Measurements from ENCODE around the gene ADORA1. TPM values are rescaled to one million over a fixed set of nuclear protein-coding genes. Genes with fewer than 3 reads are reported as not detected.

Gene ADORA1
- total and polyA plus RNA-seq, 5 experiments from 2014 or later, result not detected

DNA sequence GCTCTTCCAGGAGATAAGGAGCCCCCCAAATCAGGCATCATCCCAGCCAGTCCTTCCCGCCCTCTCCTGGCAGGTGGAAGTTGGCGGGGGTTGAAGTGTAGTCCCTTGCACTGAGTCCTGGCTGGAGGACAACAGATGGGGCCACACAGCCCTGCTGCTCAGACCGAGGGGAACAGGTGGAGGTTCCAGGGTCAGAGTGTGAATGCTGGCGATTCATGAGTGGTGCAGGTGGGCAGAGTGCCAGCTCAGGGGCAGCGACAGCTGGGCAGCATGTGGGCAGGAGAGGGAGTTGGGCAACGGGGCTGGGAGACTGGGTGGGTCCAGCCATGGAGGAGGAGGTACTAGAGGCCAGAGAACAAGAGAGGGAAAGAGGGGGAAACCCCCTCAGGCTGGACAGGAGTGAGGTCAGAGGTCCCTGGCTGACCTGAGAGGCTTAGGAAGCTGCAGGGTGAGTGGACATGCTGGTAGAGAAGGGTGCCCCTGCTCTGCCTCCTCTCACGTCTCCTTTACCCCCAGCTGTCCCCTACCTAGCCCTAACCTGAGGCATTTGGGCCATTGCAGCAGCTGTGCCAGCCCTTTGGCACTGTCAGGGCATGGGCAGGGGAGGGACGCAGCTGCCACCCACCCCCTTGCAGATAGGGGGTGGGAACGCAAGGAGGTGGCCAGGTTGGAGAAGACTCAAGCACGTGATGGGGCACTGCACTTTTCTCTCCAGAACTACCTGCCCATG lies 11.3 kb upstream of the ADORA1 start:
- no peak overlapping the region for H3K27ac Mint-ChIP-seq
- no peak overlapping the region for H3K4me3 Mint-ChIP-seq
- H3K27me3 Mint-ChIP-seq, result peaks cover 27 to 47% (median 36%) of the 10 kb centered on the region in 5 donors
- POLR2A ChIA-PET, result no interaction called here
- ATAC-seq (no peak), DNase-seq (no peak)
- H3K4me1 Mint-ChIP-seq, result peaks cover 0 to 5% (median 0%) of the 10 kb centered on the region in 4 donors
- H3K36me3 Mint-ChIP-seq, result no peaks in the 10 kb centered on the region
- no peaks in the 10 kb centered on the region for H3K9me3 Mint-ChIP-seq

GRCh38 chr1:203117611-203118575 lies 9.6 kb upstream of the ADORA1 start:
- DNase-seq, result peak in 2 of 10 donors; percentile 6 to 16
- H3K9me3 Mint-ChIP-seq, result no peaks in the 10 kb centered on the region
- ATAC-seq, result peak in 1 of 2 donors; percentile 44
- no peak overlapping the region for H3K4me3 Mint-ChIP-seq
- H3K36me3 Mint-ChIP-seq, result no peaks in the 10 kb centered on the region
- H3K27me3 Mint-ChIP-seq, result peaks cover 34 to 61% (median 47%) of the 10 kb centered on the region in 5 donors
- peaks cover 3 to 11% (median 7%) of the 10 kb centered on the region in 4 donors for H3K4me1 Mint-ChIP-seq
- H3K27ac Mint-ChIP-seq, result no peak overlapping the region
- POLR2A ChIA-PET, result no interaction called here

GRCh38 chr1:203120325-203121153 lies 7.0 kb upstream of the ADORA1 start:
- Mint-ChIP-seq H3K27ac (peak overlapping the region in 1 of 10 donors; percentile 15), H3K36me3 (no peaks in the 10 kb centered on the region), H3K4me3 (no peak overlapping the region), H3K4me1 (peaks cover 3 to 11% (median 7%) of the 10 kb centered on the region in 4 donors), H3K27me3 (peaks cover 44 to 82% (median 61%) of the 10 kb centered on the region in 5 donors), H3K9me3 (no peaks in the 10 kb centered on the region)
- POLR2A ChIA-PET, result no interaction called here
- ATAC-seq (no peak), DNase-seq (peak in 1 of 10 donors; percentile 11)

DNA sequence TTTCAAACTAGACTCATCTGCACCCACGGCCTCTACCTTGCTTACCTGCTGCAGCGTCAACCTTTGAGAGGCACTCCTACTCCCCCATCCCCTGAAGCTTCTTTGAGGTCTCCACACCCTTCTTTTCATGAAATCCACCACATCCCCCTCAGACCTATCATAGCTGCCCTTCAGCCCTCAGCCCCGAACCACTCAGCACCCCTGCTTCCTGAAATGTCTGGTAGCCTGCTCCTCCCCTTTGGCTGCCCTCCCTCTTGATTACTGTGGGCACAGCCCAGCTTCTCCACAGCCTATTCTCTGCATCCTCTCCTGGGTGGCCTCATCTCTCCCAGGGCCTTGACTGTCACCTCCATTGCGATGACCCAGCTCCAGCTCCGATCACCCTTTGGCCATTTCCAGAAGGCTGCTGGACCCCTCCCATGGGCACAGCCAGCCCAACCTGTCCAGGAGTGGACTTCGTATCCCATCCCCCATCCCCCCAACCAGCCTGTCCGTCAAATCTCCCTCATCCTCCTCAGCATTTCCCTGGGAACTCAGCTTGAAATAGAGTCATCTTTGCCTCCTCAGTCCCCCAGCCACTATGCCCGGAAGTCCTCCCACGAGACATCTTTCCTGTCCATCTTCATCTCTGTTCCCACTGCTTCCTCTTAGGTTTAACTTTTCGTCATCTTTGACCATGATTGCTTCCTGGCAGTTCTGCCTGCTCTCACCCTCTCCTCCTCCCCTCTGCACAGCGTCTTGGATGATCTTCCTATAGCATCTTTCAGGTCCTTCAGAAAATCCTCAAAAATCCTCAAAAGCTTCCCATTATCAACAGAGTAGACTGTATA lies 6.1 kb upstream of the ADORA1 start:
- DNase-seq, result peak in 1 of 10 donors; percentile 13
- H3K27ac Mint-ChIP-seq, result no peak overlapping the region
- POLR2A ChIA-PET, result no interaction called here
- no peak for ATAC-seq
- H3K4me1 Mint-ChIP-seq, result peaks cover 4 to 14% (median 8%) of the 10 kb centered on the region in 4 donors
- no peak overlapping the region for H3K4me3 Mint-ChIP-seq
- peaks cover 44 to 86% (median 64%) of the 10 kb centered on the region in 5 donors for H3K27me3 Mint-ChIP-seq
- no peaks in the 10 kb centered on the region for H3K36me3 Mint-ChIP-seq
- H3K9me3 Mint-ChIP-seq, result no peaks in the 10 kb centered on the region

DNA sequence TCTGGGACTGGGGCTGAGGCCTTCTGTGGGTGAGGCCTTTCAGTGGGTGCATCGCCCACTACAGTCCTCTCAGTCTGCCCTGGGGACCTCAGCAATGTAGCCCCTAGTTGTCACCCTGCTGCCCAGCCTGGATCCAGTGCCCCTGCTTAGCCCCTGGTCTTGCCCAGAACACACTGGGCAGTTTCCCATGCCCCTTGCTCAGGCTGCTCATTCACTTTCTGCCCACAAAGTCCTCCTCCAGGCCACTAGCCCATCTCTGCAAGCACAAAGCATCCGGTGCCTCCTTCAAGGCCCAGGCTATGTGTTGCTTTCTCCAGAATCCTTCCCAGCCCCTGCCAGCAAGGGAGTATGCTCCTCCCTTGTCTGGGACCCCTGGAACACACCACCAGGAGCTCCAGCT lies 5.4 kb upstream of the ADORA1 start:
- Mint-ChIP-seq H3K27me3 (peaks cover 48 to 89% (median 65%) of the 10 kb centered on the region in 5 donors), H3K27ac (no peak overlapping the region), H3K36me3 (no peaks in the 10 kb centered on the region), H3K4me3 (no peak overlapping the region), H3K9me3 (no peaks in the 10 kb centered on the region), H3K4me1 (peaks cover 8 to 16% (median 13%) of the 10 kb centered on the region in 4 donors)
- ATAC-seq (no peak), DNase-seq (peak in 1 of 10 donors; percentile 15)
- POLR2A ChIA-PET, result no interaction called here

DNA sequence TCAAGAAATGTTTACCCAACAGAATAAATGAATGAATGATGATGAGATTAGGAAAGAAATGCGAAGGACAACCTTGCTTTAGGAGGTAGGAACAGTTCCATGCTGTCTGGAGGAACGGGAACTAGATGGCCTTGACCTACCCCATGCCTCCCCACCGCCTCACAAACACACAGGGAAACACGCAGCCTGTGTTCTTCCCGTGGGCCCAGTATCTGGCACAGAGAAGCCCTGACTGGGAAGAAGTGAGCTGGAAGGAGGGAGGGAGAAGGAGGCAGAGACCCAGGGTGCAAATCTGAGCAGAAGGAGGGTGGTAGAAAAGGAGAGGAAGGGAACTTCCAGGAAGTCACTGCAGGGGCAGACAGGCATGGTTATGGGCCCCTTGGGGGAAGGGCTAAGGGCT lies 3.5 kb upstream of the ADORA1 start:
- H3K4me1 Mint-ChIP-seq, result peaks cover 14 to 26% (median 18%) of the 10 kb centered on the region in 4 donors
- DNase-seq, result peak in 1 of 10 donors; percentile 5
- POLR2A ChIA-PET, result no interaction called here
- ATAC-seq, result no peak
- no peak overlapping the region for H3K4me3 Mint-ChIP-seq
- H3K27ac Mint-ChIP-seq, result no peak overlapping the region
- H3K27me3 Mint-ChIP-seq, result peaks cover 49 to 92% (median 71%) of the 10 kb centered on the region in 5 donors
- H3K36me3 Mint-ChIP-seq, result no peaks in the 10 kb centered on the region
- H3K9me3 Mint-ChIP-seq, result no peaks in the 10 kb centered on the region

DNA sequence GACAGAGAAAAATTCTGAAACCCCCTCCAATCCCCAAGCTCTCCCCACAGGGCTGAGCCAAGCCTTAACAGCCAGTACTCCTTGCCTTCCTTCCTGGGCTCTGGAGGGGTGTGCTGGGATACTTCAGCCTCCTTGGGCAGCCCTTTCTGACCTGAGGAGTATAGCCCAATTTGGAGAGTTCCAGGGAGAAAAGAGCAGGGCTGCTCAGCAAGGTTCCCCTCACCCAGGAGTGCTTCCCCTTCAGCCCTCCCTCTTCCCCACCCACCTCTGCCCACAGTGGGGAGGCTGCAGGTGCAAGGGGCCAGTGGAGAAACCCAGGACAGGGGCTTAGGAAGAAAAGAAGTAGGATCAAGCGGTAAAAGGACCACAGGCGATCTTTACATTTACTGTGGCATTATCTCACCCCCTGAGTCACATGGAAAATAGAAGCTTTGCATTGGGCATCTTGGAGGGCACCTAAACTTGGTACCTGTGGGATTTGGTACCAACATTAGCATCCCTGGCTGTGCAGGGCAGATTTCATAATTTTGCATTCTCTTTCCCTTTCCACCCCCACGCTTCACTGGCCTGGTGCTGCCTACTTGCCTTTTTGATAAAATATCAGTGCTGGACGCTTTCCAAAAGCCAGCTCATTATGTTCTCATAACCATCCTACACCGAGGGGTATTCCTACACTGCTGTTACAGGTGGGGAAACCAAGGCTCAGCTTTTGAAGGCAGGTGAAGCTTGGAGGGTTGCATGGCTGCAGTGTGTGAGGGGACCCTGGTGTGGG lies 2.8 kb upstream of the ADORA1 start:
- DNase-seq (peak in 1 of 10 donors; percentile 7), ATAC-seq (no peak)
- no peaks in the 10 kb centered on the region for H3K9me3 Mint-ChIP-seq
- POLR2A ChIA-PET, result no interaction called here
- peaks cover 16 to 26% (median 18%) of the 10 kb centered on the region in 4 donors for H3K4me1 Mint-ChIP-seq
- no peak overlapping the region for H3K4me3 Mint-ChIP-seq
- H3K27me3 Mint-ChIP-seq, result peaks cover 52 to 92% (median 73%) of the 10 kb centered on the region in 5 donors
- peak overlapping the region in 1 of 10 donors; percentile 40 for H3K27ac Mint-ChIP-seq
- H3K36me3 Mint-ChIP-seq, result no peaks in the 10 kb centered on the region

DNA sequence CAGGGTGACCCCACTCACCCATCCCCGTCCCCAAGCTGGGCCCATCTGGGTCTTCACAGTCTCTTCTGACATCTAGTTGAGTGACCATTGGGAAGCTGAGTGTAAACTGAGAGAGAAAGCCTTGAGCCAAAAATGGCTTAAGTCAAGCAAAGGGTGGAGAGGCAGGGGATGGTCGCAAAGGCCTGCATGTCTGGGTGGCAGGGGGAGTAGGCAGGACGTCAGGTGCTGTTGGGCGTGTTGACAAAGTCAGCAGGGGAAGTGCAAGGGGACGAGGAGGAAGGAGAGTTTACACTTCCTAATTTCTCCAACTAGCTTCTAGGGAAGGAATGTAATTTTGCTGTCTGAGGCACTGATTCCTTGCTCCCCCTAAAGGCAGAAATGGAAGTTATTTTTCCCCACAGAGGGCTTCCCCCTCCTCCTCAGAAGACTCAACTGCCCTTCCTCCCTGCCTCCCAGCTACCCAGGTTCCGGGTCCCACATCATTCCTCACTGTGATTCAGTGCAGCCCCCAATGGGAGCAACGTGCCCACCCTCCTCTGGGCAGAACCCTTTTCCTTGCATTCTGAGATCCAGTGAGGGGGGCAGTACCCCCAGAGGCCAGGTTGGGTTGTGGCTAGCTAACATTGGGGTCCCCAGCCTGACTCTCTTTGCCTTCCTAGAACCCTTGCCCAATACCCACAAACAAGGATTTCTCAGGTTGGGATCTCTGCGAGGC lies 1.2 kb upstream of the ADORA1 start:
- Mint-ChIP-seq H3K36me3 (no peaks in the 10 kb centered on the region), H3K4me1 (peaks cover 16 to 26% (median 17%) of the 10 kb centered on the region in 4 donors), H3K27ac (peak overlapping the region in 1 of 10 donors; percentile 9), H3K27me3 (peaks cover 40 to 85% (median 70%) of the 10 kb centered on the region in 5 donors), H3K9me3 (no peaks in the 10 kb centered on the region), H3K4me3 (peak overlapping the region in 3 of 10 donors; percentile 43 to 67 (median 62))
- ATAC-seq (no peak), DNase-seq (peak in 1 of 10 donors; percentile 11)
- POLR2A ChIA-PET, result no interaction called here

- Mint-ChIP-seq H3K4me1 (peaks cover 13 to 20% (median 13%) of the 10 kb centered on the region in 4 donors), H3K4me3 (peak overlapping the region in 8 of 10 donors; percentile 33 to 71 (median 63))
Measured at GRCh38 chr1:203126866-203127665, 460 bp upstream of the ADORA1 start.

DNA sequence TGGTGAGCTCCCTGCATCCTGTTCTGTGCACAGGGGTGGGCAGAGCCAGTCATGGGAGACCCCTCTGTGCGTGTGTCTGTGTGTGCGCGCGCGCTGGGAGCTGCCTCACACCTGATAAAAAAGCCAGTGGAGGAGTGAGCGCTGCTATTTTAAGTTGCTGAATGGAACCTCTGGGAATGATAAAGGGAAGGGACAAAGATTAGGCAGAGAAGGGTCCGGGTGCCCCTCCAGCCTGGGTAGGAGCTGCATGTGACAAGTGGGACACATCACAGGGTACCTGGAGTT lies 847 bp downstream of the ADORA1 start:
- peak overlapping the region in 2 of 10 donors; percentile 47 to 65 for H3K4me3 Mint-ChIP-seq
- peak in 1 of 10 donors; percentile 12 for DNase-seq
- peaks cover 35 to 78% (median 64%) of the 10 kb centered on the region in 5 donors for H3K27me3 Mint-ChIP-seq
- POLR2A ChIA-PET, result no interaction called here
- H3K36me3 Mint-ChIP-seq, result no peaks in the 10 kb centered on the region
- no peak for ATAC-seq
- H3K4me1 Mint-ChIP-seq, result peaks cover 11 to 16% (median 13%) of the 10 kb centered on the region in 4 donors
- no peak overlapping the region for H3K27ac Mint-ChIP-seq
- H3K9me3 Mint-ChIP-seq, result no peaks in the 10 kb centered on the region

More at GRCh38 chr1:203126866-203127665, 460 bp upstream of the ADORA1 start:
- no peak for ATAC-seq
- POLR2A ChIA-PET, result no interaction called here
- H3K36me3 Mint-ChIP-seq, result no peaks in the 10 kb centered on the region
- peaks cover 36 to 85% (median 67%) of the 10 kb centered on the region in 5 donors for H3K27me3 Mint-ChIP-seq
- H3K27ac Mint-ChIP-seq, result peak overlapping the region in 1 of 10 donors; percentile 9
- peak in 1 of 10 donors; percentile 6 for DNase-seq
- no peaks in the 10 kb centered on the region for H3K9me3 Mint-ChIP-seq

Measured in naive thymus-derived CD8-positive, alpha-beta T cell (primary cell).